Measurements from ENCODE around the gene QPCT.

The QPCT gene

GRCh38 chr2:37398990-37399389, 54.6 kb downstream of the QPCT start:
- H2AK5ac ChIP-seq (ENCODE audit: low read length) = no peak overlapping the region
- no CpG with 5 or more reads among the region's 1 CpG for WGBS (ENCODE audit: extremely low coverage, insufficient coverage, insufficient read length)
- DNase-seq = no peak

DNA sequence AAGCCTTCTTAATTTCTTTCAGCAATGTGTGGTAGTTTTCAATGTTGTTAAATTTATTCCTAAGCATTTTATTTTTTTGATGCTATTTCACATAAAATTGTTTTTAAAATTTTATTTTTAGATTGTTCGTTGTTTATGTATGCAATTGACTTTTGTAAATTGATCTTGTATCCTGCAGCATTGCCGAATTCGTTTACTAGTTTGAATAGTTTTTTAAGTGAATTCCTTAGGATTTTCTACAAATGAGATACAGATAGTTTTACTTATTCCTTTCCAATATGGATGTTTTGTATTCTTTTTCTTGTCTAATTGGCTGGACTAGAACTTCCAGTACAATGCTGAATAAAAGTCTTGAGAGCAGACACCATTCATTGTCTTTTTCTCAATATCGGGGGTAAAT, 55.6 kb downstream of the QPCT start:
- 100% methylated on average over 1 of the region's 4 CpGs for WGBS (ENCODE audit: extremely low coverage, insufficient coverage, insufficient read length)
- Histone ChIP-seq H3K4me2 (ENCODE audit: low read length) (no peak overlapping the region), H3K23ac (ENCODE audit: low read length) (no peak overlapping the region), H3K18ac (ENCODE audit: low read length) (no peak overlapping the region), H3K79me2 (ENCODE audit: control insufficient read depth, insufficient read depth, low read length, poor library complexity) (peaks cover 2% of the 10 kb centered on the region), H3K4ac (ENCODE audit: low read depth, low read length) (no peak overlapping the region), H3K36me3 (ENCODE audit: control insufficient read depth in 1 of 2, insufficient read depth in 2 of 2, low read length in 2 of 2) (no peaks in the 10 kb centered on the region), H2BK5ac (ENCODE audit: low read depth, low read length, poor library complexity) (no peak overlapping the region), H2AK5ac (ENCODE audit: low read length) (no peak overlapping the region), H3K27ac (ENCODE audit: low read depth, low read length) (no peak overlapping the region), H2BK120ac (ENCODE audit: insufficient read depth, low read length, poor library complexity) (no peak overlapping the region), H2AFZ (ENCODE audit: insufficient read depth, low read length, poor library complexity) (no peak overlapping the region), H4K12ac (ENCODE audit: low read depth, low read length) (no peak overlapping the region), H3K4me1 (ENCODE audit: control insufficient read depth in 1 of 2, insufficient read depth in 2 of 2, low read length in 2 of 2) (no peaks in the 10 kb centered on the region), H2BK12ac (ENCODE audit: low read length) (no peak overlapping the region), H3K79me1 (ENCODE audit: low read length) (no peaks in the 10 kb centered on the region), H4K91ac (ENCODE audit: low read depth, low read length) (no peak overlapping the region), H4K8ac (ENCODE audit: low read depth, low read length) (no peak overlapping the region), H3K4me3 (ENCODE audit: low read depth, low read length) (no peak overlapping the region), H3K9ac (ENCODE audit: low read length) (no peak overlapping the region), H3K27me3 (ENCODE audit: insufficient read depth, low read length) (no peaks in the 10 kb centered on the region), H3K9me3 (ENCODE audit: insufficient read depth, low read depth, low read length) (no peaks in the 10 kb centered on the region), H3K14ac (ENCODE audit: low read length) (no peak overlapping the region)
- no peak for DNase-seq

More at GRCh38 chr2:37398990-37399389, 54.6 kb downstream of the QPCT start:
- no peak overlapping the region for H4K12ac ChIP-seq (ENCODE audit: low read depth, low read length)
- no peaks in the 10 kb centered on the region for H3K36me3 ChIP-seq (ENCODE audit: control insufficient read depth in 1 of 2, insufficient read depth in 2 of 2, low read length in 2 of 2)
- no peak overlapping the region for H2BK5ac ChIP-seq (ENCODE audit: low read depth, low read length, poor library complexity)
- H3K9me3 ChIP-seq (ENCODE audit: insufficient read depth, low read depth, low read length) = no peaks in the 10 kb centered on the region
- no peak overlapping the region for H3K27ac ChIP-seq (ENCODE audit: low read depth, low read length)
- no peak overlapping the region for H3K14ac ChIP-seq (ENCODE audit: low read length)
- no peak overlapping the region for H2BK120ac ChIP-seq (ENCODE audit: insufficient read depth, low read length, poor library complexity)
- no peak overlapping the region for H2BK12ac ChIP-seq (ENCODE audit: low read length)
- no peak overlapping the region for H3K4me3 ChIP-seq (ENCODE audit: low read depth, low read length)
- no peak overlapping the region for H3K23ac ChIP-seq (ENCODE audit: low read length)
- no peaks in the 10 kb centered on the region for H3K27me3 ChIP-seq (ENCODE audit: insufficient read depth, low read length)
- H3K4me2 ChIP-seq (ENCODE audit: low read length) = no peak overlapping the region
- H3K4me1 ChIP-seq (ENCODE audit: control insufficient read depth in 1 of 2, insufficient read depth in 2 of 2, low read length in 2 of 2) = no peaks in the 10 kb centered on the region
- H3K4ac ChIP-seq (ENCODE audit: low read depth, low read length) = no peak overlapping the region
- peaks cover 2% of the 10 kb centered on the region for H3K79me2 ChIP-seq (ENCODE audit: control insufficient read depth, insufficient read depth, low read length, poor library complexity)
- no peaks in the 10 kb centered on the region for H3K79me1 ChIP-seq (ENCODE audit: low read length)
- H3K18ac ChIP-seq (ENCODE audit: low read length) = no peak overlapping the region
- no peak overlapping the region for H3K9ac ChIP-seq (ENCODE audit: low read length)
- H4K8ac ChIP-seq (ENCODE audit: low read depth, low read length) = no peak overlapping the region
- no peak overlapping the region for H2AFZ ChIP-seq (ENCODE audit: insufficient read depth, low read length, poor library complexity)
- H4K91ac ChIP-seq (ENCODE audit: low read depth, low read length) = no peak overlapping the region

- Histone ChIP-seq H3K36me3 (ENCODE audit: control insufficient read depth in 1 of 2, insufficient read depth in 2 of 2, low read length in 2 of 2) (no peaks in the 10 kb centered on the region), H3K4me2 (ENCODE audit: low read length) (no peak overlapping the region), H3K4me3 (ENCODE audit: low read depth, low read length) (no peak overlapping the region), H4K12ac (ENCODE audit: low read depth, low read length) (no peak overlapping the region), H4K91ac (ENCODE audit: low read depth, low read length) (no peak overlapping the region), H3K27me3 (ENCODE audit: insufficient read depth, low read length) (no peaks in the 10 kb centered on the region), H3K14ac (ENCODE audit: low read length) (no peak overlapping the region), H3K4ac (ENCODE audit: low read depth, low read length) (no peak overlapping the region), H2BK12ac (ENCODE audit: low read length) (no peak overlapping the region), H2AK5ac (ENCODE audit: low read length) (no peak overlapping the region), H2BK5ac (ENCODE audit: low read depth, low read length, poor library complexity) (no peak overlapping the region), H3K9ac (ENCODE audit: low read length) (no peak overlapping the region), H3K79me2 (ENCODE audit: control insufficient read depth, insufficient read depth, low read length, poor library complexity) (no peaks in the 10 kb centered on the region), H3K4me1 (ENCODE audit: control insufficient read depth in 1 of 2, insufficient read depth in 2 of 2, low read length in 2 of 2) (no peaks in the 10 kb centered on the region), H3K27ac (ENCODE audit: low read depth, low read length) (no peak overlapping the region), H2BK120ac (ENCODE audit: insufficient read depth, low read length, poor library complexity) (no peak overlapping the region), H3K9me3 (ENCODE audit: insufficient read depth, low read depth, low read length) (no peaks in the 10 kb centered on the region), H4K8ac (ENCODE audit: low read depth, low read length) (no peak overlapping the region), H2AFZ (ENCODE audit: insufficient read depth, low read length, poor library complexity) (no peak overlapping the region), H3K18ac (ENCODE audit: low read length) (no peak overlapping the region), H3K79me1 (ENCODE audit: low read length) (no peaks in the 10 kb centered on the region), H3K23ac (ENCODE audit: low read length) (no peak overlapping the region)
- no peak for DNase-seq
- WGBS (ENCODE audit: extremely low coverage, insufficient coverage, insufficient read length) = 100% methylated on average over 1 of the region's 6 CpGs
Observed at GRCh38 chr2:37402636-37403035, 58.2 kb downstream of the QPCT start.

- Histone ChIP-seq H3K27me3 (ENCODE audit: insufficient read depth, low read length) (no peaks in the 10 kb centered on the region), H3K79me1 (ENCODE audit: low read length) (no peaks in the 10 kb centered on the region), H4K91ac (ENCODE audit: low read depth, low read length) (no peak overlapping the region), H2AFZ (ENCODE audit: insufficient read depth, low read length, poor library complexity) (no peak overlapping the region), H3K9ac (ENCODE audit: low read length) (no peak overlapping the region), H4K12ac (ENCODE audit: low read depth, low read length) (no peak overlapping the region), H3K79me2 (ENCODE audit: control insufficient read depth, insufficient read depth, low read length, poor library complexity) (no peaks in the 10 kb centered on the region), H3K18ac (ENCODE audit: low read length) (no peak overlapping the region), H3K4ac (ENCODE audit: low read depth, low read length) (no peak overlapping the region), H3K14ac (ENCODE audit: low read length) (no peak overlapping the region), H3K4me3 (ENCODE audit: low read depth, low read length) (no peak overlapping the region), H4K8ac (ENCODE audit: low read depth, low read length) (no peak overlapping the region), H2BK12ac (ENCODE audit: low read length) (no peak overlapping the region), H3K23ac (ENCODE audit: low read length) (no peak overlapping the region), H3K9me3 (ENCODE audit: insufficient read depth, low read depth, low read length) (peaks cover 1% of the 10 kb centered on the region), H2BK5ac (ENCODE audit: low read depth, low read length, poor library complexity) (no peak overlapping the region), H3K4me1 (ENCODE audit: control insufficient read depth in 1 of 2, insufficient read depth in 2 of 2, low read length in 2 of 2) (no peaks in the 10 kb centered on the region), H3K4me2 (ENCODE audit: low read length) (no peak overlapping the region), H2AK5ac (ENCODE audit: low read length) (no peak overlapping the region), H3K36me3 (ENCODE audit: control insufficient read depth in 1 of 2, insufficient read depth in 2 of 2, low read length in 2 of 2) (no peaks in the 10 kb centered on the region), H2BK120ac (ENCODE audit: insufficient read depth, low read length, poor library complexity) (no peak overlapping the region), H3K27ac (ENCODE audit: low read depth, low read length) (no peak overlapping the region)
- DNase-seq = no peak
- WGBS (ENCODE audit: extremely low coverage, insufficient coverage, insufficient read length) = no CpG with 5 or more reads among the region's 2 CpGs
Observed at GRCh38 chr2:37405781-37406180, 61.4 kb downstream of the QPCT start.

All from trophoblast cell (in vitro differentiated cells and primary cell).